ENCODE measurements around the gene TC2N.

DNA sequence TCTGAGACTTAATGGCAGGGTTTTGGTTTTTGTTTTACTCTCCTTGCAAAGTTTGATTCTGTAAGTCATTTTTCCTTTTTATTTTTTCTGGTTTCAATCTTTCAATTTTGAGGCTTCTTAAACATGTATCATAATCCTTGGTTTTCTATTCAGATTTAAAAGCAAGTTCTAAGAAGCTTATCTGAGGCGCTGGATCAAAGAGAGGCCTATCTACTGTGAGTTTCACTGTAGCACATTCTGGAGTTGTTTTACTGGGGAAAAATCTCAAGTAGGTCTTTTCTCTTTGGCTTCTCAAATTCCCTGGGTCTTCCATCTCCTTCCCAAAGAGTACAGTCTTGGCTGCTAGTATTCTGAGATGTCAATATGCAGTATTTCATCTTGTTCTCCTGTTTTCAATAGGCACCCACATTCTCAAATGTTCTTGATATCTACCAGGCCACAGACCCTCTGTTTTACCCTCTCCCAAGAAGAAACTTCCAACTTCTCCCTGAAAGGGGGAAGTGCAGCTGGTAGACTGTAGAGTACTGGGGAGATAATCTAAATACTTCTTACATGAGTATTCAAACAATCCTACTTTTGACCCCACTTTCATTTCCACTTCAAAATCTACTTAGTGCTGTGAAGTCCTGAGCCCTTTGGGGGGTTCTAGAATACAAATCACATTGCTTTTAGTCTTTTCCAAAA lies 124.6 kb downstream of the TC2N start:
- TF ChIP-seq, protein P1, sequence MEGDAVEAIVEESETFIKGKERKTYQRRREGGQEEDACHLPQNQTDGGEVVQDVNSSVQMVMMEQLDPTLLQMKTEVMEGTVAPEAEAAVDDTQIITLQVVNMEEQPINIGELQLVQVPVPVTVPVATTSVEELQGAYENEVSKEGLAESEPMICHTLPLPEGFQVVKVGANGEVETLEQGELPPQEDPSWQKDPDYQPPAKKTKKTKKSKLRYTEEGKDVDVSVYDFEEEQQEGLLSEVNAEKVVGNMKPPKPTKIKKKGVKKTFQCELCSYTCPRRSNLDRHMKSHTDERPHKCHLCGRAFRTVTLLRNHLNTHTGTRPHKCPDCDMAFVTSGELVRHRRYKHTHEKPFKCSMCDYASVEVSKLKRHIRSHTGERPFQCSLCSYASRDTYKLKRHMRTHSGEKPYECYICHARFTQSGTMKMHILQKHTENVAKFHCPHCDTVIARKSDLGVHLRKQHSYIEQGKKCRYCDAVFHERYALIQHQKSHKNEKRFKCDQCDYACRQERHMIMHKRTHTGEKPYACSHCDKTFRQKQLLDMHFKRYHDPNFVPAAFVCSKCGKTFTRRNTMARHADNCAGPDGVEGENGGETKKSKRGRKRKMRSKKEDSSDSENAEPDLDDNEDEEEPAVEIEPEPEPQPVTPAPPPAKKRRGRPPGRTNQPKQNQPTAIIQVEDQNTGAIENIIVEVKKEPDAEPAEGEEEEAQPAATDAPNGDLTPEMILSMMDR (IDR thresholded peaks at IDR 0.05; ENCODE audit: low read length), result no peak
- TF ChIP-seq EZH2 (optimal IDR thresholded peaks at IDR 0.05; ENCODE audit: low read depth, low read length), result no peak

All from MM.1S (cell line).